BLaER1 (cell line): ENCODE measurements around the gene CENPVL3.
"Not testable (repeated sequence)": the region's sequence is repeated elsewhere in the genome, so short reads cannot be mapped to it uniquely, and the experiment has no call there.

Experiments used
- H3K27ac ChIP-seq: shearing (Covaris generic); formaldehyde crosslinking; 2 replicates; pipeline ENCODE4 v1.8.1; 2022
- H3K27me3 ChIP-seq: shearing (Covaris generic); formaldehyde crosslinking; 2 replicates; pipeline ENCODE4 v1.8.1; 2022
- H3K36me3 ChIP-seq: shearing (Covaris generic); formaldehyde crosslinking; 2 replicates; pipeline ENCODE4 v1.8.1; 2022
- H3K4me1 ChIP-seq: shearing (Covaris generic); formaldehyde crosslinking; 2 replicates; pipeline ENCODE4 v1.8.1; 2022
- H3K4me2 ChIP-seq: shearing (Covaris generic); formaldehyde crosslinking; 2 replicates; pipeline ENCODE4 v1.8.1; 2022
- H3K4me3 ChIP-seq: shearing (Covaris generic); formaldehyde crosslinking; 2 replicates; pipeline ENCODE4 v1.8.1; 2022
- H3K9ac ChIP-seq: shearing (Covaris generic); formaldehyde crosslinking; 2 replicates; pipeline ENCODE4 v1.8.1; 2022
- H3K9me3 ChIP-seq: shearing (Covaris generic); formaldehyde crosslinking; 2 replicates; pipeline ENCODE4 v1.8.1; 2022
- H4K20me1 ChIP-seq: shearing (Covaris generic); formaldehyde crosslinking; 2 replicates; pipeline ENCODE4 v1.8.1; 2022
- Cebpa-rat ChIP-seq: shearing (Covaris generic); IDR thresholded peaks from 2 replicates; pipeline ENCODE4 v1.8.1; 2022

Gene CENPVL3

DNA sequence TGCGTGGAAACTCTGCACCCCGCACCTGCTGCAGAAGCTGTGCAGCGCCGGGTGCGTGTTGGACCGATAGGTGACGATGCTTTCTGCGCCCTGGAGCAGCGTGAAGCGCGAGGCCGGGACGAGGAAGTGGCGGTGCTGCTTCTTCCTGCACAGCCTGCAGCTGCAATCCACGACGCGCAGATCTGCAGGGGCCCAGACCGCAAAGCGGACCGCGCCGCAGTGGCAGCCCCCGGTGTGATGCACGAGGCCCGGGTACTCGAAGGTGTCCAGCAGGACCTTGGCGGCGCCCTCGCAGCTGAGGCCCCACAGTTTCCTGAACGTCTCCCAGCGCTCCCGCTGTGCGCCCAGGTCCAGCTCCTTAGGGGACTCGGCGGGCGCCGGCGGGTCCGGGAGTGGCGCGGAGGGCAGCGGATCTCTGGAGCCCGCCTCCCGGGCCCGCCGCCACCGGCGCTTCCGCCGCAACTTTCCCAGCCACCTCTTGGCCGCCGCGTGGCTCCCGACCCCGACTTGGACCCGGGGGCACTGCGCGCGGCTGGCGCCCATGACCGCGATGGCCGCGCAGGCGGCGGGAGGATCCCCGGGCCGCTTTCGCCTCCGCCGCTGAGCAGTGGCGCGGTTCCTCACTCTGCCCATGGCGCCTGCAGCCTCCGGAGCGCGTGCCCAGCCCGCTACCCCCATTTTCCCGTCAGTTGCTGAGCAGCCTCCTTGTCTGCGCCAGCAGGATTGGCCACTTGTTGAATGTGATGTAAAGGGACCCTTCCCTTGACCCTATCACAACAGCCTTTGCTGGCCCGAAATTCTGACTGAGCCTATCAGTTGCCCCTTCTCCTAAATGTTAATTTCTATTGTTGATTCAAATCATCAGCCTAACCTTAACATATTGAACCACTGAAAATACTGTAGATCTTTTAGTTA lies at the start of gene CENPVL3:
TSS of gene CENPVL3 (minus strand) at position 672 of the 915 bp plus-strand sequence. CDS start at position 633, 39 bp downstream.
- H4K20me1 ChIP-seq, H3K36me3 ChIP-seq, H3K9ac ChIP-seq, H3K4me2 ChIP-seq, H3K4me3 ChIP-seq, H3K27ac ChIP-seq, H3K9me3 ChIP-seq, H3K4me1 ChIP-seq: not testable (repeated sequence)
- peaks cover 44% of the 10 kb centered on the region for H3K27me3 ChIP-seq

DNA sequence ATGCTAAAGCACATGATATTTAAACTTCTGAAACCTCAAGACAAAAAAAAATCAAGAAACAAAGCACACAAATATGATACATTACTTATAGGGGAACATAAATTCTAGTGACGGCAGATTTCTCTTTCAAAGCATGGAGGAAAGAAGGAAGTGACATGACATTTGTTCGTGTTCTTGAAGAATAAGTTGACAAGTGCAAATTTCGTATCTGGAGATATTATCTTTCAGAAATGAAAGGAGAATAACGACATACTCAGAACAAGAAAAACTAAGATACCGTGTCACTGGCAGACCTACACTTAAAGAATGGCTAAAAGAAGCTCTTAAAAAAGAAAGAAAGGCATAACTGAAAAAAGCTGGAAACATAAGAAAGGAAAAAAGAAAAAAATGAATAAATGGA lies 47.3 kb upstream of the CENPVL3 start:
- no peak overlapping the region for H3K9ac ChIP-seq
- H3K4me3 ChIP-seq = no peak overlapping the region
- H3K9me3 ChIP-seq = no peaks in the 10 kb centered on the region
- H3K27me3 ChIP-seq = peaks cover 55% of the 10 kb centered on the region
- H3K36me3 ChIP-seq = no peaks in the 10 kb centered on the region
- H3K27ac ChIP-seq = no peak overlapping the region
- H3K4me2 ChIP-seq = no peak overlapping the region
- no peaks in the 10 kb centered on the region for H4K20me1 ChIP-seq
- H3K4me1 ChIP-seq = no peaks in the 10 kb centered on the region
- TF ChIP-seq Cebpa-rat = no peak

DNA sequence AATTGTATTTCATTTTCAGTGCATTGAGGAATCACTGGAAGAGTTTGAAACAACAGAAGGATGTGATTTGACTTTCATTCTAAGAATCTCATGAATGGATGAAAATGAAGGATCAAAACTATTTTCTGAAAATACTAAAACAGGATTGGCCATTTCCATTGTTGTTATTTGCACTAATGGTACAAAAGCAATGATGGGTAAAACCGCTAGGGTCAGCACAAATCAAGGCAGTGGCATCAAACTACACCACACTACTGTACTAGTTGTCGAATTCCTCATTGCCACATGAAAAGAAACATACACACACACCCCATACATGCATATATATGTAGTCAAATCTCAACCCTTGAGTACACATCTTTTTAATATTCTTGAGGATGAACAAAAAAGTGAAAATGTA lies 24.7 kb upstream of the CENPVL3 start:
- no peak overlapping the region for H3K9ac ChIP-seq
- H3K4me1 ChIP-seq = no peaks in the 10 kb centered on the region
- peaks cover 62% of the 10 kb centered on the region for H3K27me3 ChIP-seq
- no peaks in the 10 kb centered on the region for H4K20me1 ChIP-seq
- no peak overlapping the region for H3K4me2 ChIP-seq
- H3K9me3 ChIP-seq = no peaks in the 10 kb centered on the region
- no peaks in the 10 kb centered on the region for H3K36me3 ChIP-seq
- TF ChIP-seq Cebpa-rat = no peak
- no peak overlapping the region for H3K4me3 ChIP-seq
- H3K27ac ChIP-seq = no peak overlapping the region

DNA sequence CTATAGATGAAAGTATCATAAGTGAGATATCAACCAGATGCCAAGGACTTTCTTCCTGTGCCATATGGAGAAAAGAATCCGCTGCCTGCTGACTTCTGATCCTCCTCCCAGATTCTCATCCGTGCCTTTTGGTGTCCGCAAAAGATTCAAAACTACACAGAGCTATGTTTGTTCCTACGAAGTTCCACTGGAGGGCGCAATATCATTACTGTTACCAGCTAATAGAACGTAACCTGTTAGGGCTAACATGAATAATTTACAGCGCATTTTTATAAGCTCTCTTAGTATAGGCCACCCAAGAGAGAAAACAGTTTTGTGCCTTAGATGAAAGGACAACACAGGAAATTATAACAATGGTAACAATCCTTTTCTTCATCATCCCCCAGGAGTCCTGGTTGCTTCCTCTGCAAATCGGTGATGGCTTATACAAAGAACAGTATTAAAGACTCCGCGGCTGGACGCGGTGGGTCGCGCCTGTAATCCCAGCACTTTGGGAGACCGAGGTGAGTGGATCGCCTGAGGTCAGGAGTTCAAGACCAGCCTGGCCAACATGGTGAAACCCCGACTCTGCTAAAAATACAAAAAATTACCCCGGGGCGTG lies 22.8 kb upstream of the CENPVL3 start:
- Histone ChIP-seq H3K4me3 (no peak overlapping the region), H3K4me1 (no peaks in the 10 kb centered on the region), H3K36me3 (no peaks in the 10 kb centered on the region), H3K9ac (no peak overlapping the region), H3K27ac (no peak overlapping the region), H3K27me3 (peaks cover 81% of the 10 kb centered on the region), H3K4me2 (no peak overlapping the region), H4K20me1 (no peaks in the 10 kb centered on the region; the same call in 1 of the 2 replicates), H3K9me3 (no peaks in the 10 kb centered on the region)
- TF ChIP-seq Cebpa-rat = no peak

DNA sequence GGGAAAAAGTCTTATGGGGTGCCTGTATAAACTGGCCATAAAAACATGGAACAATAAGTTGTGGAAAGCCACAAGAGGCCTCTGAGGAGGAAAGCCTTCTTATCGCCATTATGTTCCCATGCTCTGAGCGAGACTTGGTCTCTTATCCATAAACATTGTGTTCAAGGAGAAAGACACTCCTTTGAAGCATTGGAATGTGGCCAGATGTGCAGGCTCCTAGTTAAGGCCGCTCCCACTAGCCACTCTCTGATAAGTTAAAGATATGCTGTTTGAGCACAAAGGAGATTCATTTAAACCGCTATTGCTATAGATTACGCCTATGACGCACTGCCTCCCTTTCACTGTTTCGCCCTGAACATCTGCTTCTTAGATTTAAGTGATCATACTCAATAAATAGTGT lies 17.8 kb upstream of the CENPVL3 start:
- H3K36me3 ChIP-seq, H4K20me1 ChIP-seq, H3K9me3 ChIP-seq, H3K27ac ChIP-seq, H3K4me3 ChIP-seq, H3K4me2 ChIP-seq, H3K4me1 ChIP-seq, H3K9ac ChIP-seq: not testable (repeated sequence)
- H3K27me3 ChIP-seq = peaks cover 79% of the 10 kb centered on the region

DNA sequence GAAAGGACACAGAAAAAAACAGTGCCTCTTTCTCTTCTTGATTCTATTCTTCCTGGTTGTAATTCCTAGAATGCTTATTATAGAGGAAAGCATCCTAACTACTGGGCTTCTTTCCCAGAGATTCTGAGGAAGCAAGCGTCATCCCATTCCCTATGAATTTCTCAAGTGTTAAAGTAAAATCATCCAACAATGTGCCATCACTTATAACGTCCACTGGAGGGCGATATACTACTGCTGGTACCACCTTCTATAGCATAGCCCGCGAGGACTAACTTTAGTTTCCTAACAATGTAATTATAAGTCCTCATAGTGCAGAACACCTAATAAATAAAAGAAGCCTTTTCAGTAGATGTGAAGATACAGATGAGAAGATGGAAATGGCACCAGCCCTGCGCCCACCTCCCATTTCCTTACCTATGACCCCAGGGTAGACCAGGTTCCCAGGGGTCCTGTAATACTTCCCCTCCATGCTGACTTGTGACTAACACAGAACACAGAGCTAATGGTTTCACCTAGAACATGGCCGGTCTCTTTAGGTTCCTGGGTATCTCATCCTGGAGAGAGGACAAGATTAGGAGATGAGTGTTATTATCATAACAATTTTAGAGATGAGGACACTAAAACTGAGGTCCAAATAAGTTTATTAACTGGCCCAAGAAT lies 4.2 kb downstream of the CENPVL3 start:
- Histone ChIP-seq H3K4me2 (no peak overlapping the region), H3K4me3 (no peak overlapping the region), H3K9ac (no peak overlapping the region), H3K9me3 (peaks cover 5% of the 10 kb centered on the region; the same call in 1 of the 2 replicates), H3K27me3 (peaks cover 74% of the 10 kb centered on the region), H3K4me1 (no peaks in the 10 kb centered on the region), H3K36me3 (no peaks in the 10 kb centered on the region), H3K27ac (no peak overlapping the region), H4K20me1 (no peaks in the 10 kb centered on the region)
- no peak for TF ChIP-seq Cebpa-rat

DNA sequence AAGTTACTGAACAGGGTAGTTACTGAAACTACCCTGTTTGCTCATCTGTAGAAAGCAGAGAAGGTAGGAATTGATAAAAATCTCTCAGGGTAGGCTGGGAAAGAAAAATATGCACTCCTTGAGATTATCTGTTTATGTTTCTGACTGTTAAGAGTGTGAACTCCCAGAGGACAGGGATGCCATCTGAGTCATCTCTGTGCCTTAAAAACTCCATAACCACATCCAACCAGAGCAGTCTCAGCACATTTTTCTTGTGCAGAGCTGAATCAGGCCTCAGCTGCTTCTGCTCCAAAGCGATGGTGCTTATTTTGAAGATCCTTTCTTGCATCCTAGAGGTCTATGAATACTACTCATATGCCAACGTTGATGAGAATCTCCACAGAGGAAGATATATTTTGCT lies 9.9 kb downstream of the CENPVL3 start:
- Histone ChIP-seq H3K4me1 (no peaks in the 10 kb centered on the region), H3K27me3 (peaks cover 91% of the 10 kb centered on the region), H3K27ac (no peak overlapping the region), H3K9me3 (no peaks in the 10 kb centered on the region), H3K36me3 (no peaks in the 10 kb centered on the region), H3K4me3 (no peak overlapping the region), H3K9ac (no peak overlapping the region), H4K20me1 (peaks cover 10% of the 10 kb centered on the region; the same call in 1 of the 2 replicates), H3K4me2 (no peak overlapping the region)
- TF ChIP-seq Cebpa-rat = no peak

DNA sequence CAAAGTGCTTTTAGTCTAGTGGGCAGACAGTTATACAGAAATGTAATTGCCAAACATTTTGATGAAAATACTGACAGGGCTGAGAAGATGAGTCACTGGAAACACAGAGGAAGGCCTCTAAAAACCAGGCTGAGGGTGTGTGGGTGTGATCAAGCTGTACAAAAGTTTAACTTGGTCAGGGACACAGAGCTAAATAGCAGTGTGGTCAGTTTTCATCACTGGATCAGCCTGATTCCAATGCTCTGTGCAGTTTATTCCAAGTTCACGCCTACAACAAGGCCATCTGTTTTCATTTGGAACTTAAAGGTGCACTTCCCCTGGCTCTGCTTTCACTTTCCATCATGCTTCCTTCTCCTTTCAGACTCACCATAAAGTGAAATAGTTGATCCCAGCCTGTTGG lies 10.6 kb downstream of the CENPVL3 start:
- Histone ChIP-seq H3K9ac (no peak overlapping the region), H3K4me3 (no peak overlapping the region), H3K27me3 (peaks cover 89% of the 10 kb centered on the region), H3K27ac (no peak overlapping the region), H3K4me1 (no peaks in the 10 kb centered on the region), H3K9me3 (no peaks in the 10 kb centered on the region), H4K20me1 (peaks cover 10% of the 10 kb centered on the region; the same call in 1 of the 2 replicates), H3K36me3 (no peaks in the 10 kb centered on the region), H3K4me2 (no peak overlapping the region)
- TF ChIP-seq Cebpa-rat = no peak

DNA sequence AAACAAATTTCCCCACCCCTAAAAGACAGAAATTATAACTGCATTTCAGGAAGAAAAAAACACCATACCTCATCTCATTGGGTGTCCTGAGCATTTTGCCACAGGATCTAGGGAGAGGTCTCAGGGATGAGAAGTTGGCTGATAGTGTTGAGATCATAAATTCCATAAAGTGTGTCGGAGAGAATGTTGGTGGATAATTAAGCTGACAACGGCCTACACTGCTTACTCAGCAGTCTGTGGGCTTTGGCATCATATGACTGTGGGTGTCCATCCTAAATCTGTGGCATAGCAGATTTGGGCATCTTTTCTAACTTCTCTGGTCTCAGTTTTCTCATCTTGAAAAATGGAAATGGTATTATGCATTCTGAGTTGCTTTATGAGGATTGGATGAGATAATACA lies 12.3 kb downstream of the CENPVL3 start:
- Histone ChIP-seq H3K27me3 (peaks cover 87% of the 10 kb centered on the region), H3K9me3 (no peaks in the 10 kb centered on the region), H3K36me3 (no peaks in the 10 kb centered on the region), H3K4me2 (no peak overlapping the region), H3K9ac (no peak overlapping the region), H3K4me1 (no peaks in the 10 kb centered on the region), H3K4me3 (no peak overlapping the region), H3K27ac (no peak overlapping the region), H4K20me1 (peaks cover 10% of the 10 kb centered on the region; the same call in 1 of the 2 replicates)
- TF ChIP-seq Cebpa-rat = no peak

DNA sequence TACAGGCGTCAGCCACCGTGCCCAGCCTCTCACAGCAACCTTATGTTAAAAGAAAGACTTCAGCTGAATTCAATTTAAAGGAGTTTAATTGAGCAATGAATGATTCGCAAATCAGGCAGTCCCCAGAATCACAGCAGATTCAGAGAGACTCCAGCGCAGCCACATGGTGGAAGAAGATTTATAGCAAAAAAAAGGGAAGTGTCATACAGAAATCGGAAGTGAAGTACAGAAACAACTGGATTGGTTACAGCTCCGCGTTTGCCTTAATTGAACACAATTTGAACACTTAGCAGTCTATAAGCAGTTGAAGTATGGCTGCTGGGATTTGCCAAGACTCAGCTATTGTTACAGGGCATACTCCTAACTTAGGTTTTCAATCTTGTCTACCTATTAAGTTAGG lies 19.8 kb downstream of the CENPVL3 start:
- no peak overlapping the region for H3K4me2 ChIP-seq
- no peaks in the 10 kb centered on the region for H3K4me1 ChIP-seq
- no peak for TF ChIP-seq Cebpa-rat
- H3K27me3 ChIP-seq = peaks cover 82% of the 10 kb centered on the region
- no peaks in the 10 kb centered on the region for H4K20me1 ChIP-seq
- no peaks in the 10 kb centered on the region for H3K9me3 ChIP-seq
- no peaks in the 10 kb centered on the region for H3K36me3 ChIP-seq
- no peak overlapping the region for H3K4me3 ChIP-seq
- no peak overlapping the region for H3K9ac ChIP-seq
- H3K27ac ChIP-seq = no peak overlapping the region
